ENCODE results near the gene ZNF613.
"Not testable (repeated sequence)": the region's sequence is repeated elsewhere in the genome, so short reads cannot be mapped to it uniquely, and the experiment has no call there.

ZNF613 gene

GRCh38 chr19:51926784-51927741, at the start of gene ZNF613:
Gene ZNF613, plus strand, starts transcription at chr19:51927472. Its CDS starts 8,749 bp downstream, at chr19:51936221.
- peak; percentile 88 for DNase-seq (ENCODE audit: low spot score)

GRCh38 chr19:51882518-51882917, 44.8 kb upstream of the ZNF613 start:
- DNase-seq (ENCODE audit: low spot score), result no peak

GRCh38 chr19:51884713-51885112, 42.6 kb upstream of the ZNF613 start:
- no peak for DNase-seq (ENCODE audit: low spot score)

- DNase-seq (ENCODE audit: low spot score), result no peak
These were observed 39.5 kb upstream of the ZNF613 start, which contains the start of gene ZNF577 for GRCh38 chr19:51887522-51888498. Gene ZNF577, minus strand, starts transcription at chr19:51887951. Its CDS starts 7,569 bp downstream, at chr19:51880382.

- no peak for DNase-seq (ENCODE audit: low spot score)
These were observed 37.3 kb upstream of the ZNF613 start for GRCh38 chr19:51889934-51890333.

GRCh38 chr19:51891193-51891747, 36.0 kb upstream of the ZNF613 start:
- no peak for DNase-seq (ENCODE audit: low spot score)

GRCh38 chr19:51901860-51902259, 25.4 kb upstream of the ZNF613 start:
- DNase-seq (ENCODE audit: low spot score), result no peak

- DNase-seq (ENCODE audit: low spot score), result no peak
These were observed 24.1 kb upstream of the ZNF613 start for GRCh38 chr19:51903192-51903591.

- DNase-seq (ENCODE audit: low spot score), result peak; percentile 76
These were observed 22.7 kb upstream of the ZNF613 start, which contains the start of gene ZNF649 for GRCh38 chr19:51904331-51905165. Gene ZNF649, minus strand, starts transcription at chr19:51905017. Its CDS starts 4,910 bp downstream, at chr19:51900107.

GRCh38 chr19:51905206-51905605, 22.1 kb upstream of the ZNF613 start:
- DNase-seq (ENCODE audit: low spot score), result no peak

GRCh38 chr19:51905639-51906038, 21.6 kb upstream of the ZNF613 start:
- DNase-seq (ENCODE audit: low spot score), result not testable (repeated sequence)

GRCh38 chr19:51906108-51906507, 21.2 kb upstream of the ZNF613 start:
- not testable (repeated sequence) for DNase-seq (ENCODE audit: low spot score)

GRCh38 chr19:51907981-51908380, 19.3 kb upstream of the ZNF613 start:
- not testable (repeated sequence) for DNase-seq (ENCODE audit: low spot score)

- no peak for DNase-seq (ENCODE audit: low spot score)
These were observed 11.9 kb upstream of the ZNF613 start for GRCh38 chr19:51915324-51915867.

GRCh38 chr19:51916167-51916566, 11.1 kb upstream of the ZNF613 start:
- DNase-seq (ENCODE audit: low spot score), result peak; percentile 32

GRCh38 chr19:51919606-51920005, 7.7 kb upstream of the ZNF613 start:
- no peak for DNase-seq (ENCODE audit: low spot score)

- DNase-seq (ENCODE audit: low spot score), result no peak
These were observed 5.3 kb upstream of the ZNF613 start for GRCh38 chr19:51921949-51922348.

- DNase-seq (ENCODE audit: low spot score), result no peak
These were observed 867 bp upstream of the ZNF613 start for GRCh38 chr19:51926426-51926783.

- no peak for DNase-seq (ENCODE audit: low spot score)
These were observed 587 bp downstream of the ZNF613 start for GRCh38 chr19:51927859-51928258.

GRCh38 chr19:51931921-51932320, 4.6 kb downstream of the ZNF613 start:
- no peak for DNase-seq (ENCODE audit: low spot score)

GRCh38 chr19:51938936-51939335, 11.7 kb downstream of the ZNF613 start:
- DNase-seq (ENCODE audit: low spot score), result no peak
